Keratinocyte (primary cell): ENCODE data around the gene CCDC167. TPM values are rescaled to one million over a fixed set of nuclear protein-coding genes. Genes with fewer than 3 reads are reported as not detected.

Experiments
- DNase-seq: peaks from one replicate; pipeline ENCODE4 v3.0.0-alpha.2; 2011; ENCODE audit warnings: low read depth, missing footprints, low spot score
- FAIRE-seq: peaks from 2 replicates; lab custom pipeline; 2011; peaks lifted over from hg19 to GRCh38; lab: Jason Lieb, UNC
- H2AFZ ChIP-seq: 2 replicates; pipeline ENCODE4 v1.6.0; 2012; ENCODE audit warnings: low read length, control low read depth, inconsistent platforms; ENCODE audit not compliant: control insufficient read depth
- H3K27ac ChIP-seq: 2 replicates; pipeline ENCODE4 v1.5.1; 2011; ENCODE audit warnings: low read length; ENCODE audit not compliant: control insufficient read depth, insufficient read depth
- H3K27me3 ChIP-seq: 3 replicates; pipeline ENCODE4 v1.6.0; 2011; ENCODE audit warnings: low read length; ENCODE audit not compliant: control insufficient read depth, insufficient read depth; ENCODE audit errors: extremely low read depth
- H3K36me3 ChIP-seq, 2 experiments: 2 replicates in 1 of 2; 3 replicates in 1 of 2; pipeline ENCODE4 v1.5.1; 2011; ENCODE audit warnings: low read length in 2 of 2, mild to moderate bottlenecking in 1 of 2; ENCODE audit not compliant: control insufficient read depth in 2 of 2, insufficient read depth in 2 of 2; ENCODE audit errors: extremely low read depth in 1 of 2
- H3K4me1 ChIP-seq: 3 replicates; pipeline ENCODE4 v1.5.1; 2011; ENCODE audit warnings: low read length; ENCODE audit not compliant: control insufficient read depth, insufficient read depth; ENCODE audit errors: extremely low read depth
- H3K4me2 ChIP-seq: 3 replicates; pipeline ENCODE4 v1.6.0; 2011; ENCODE audit warnings: low read depth, low read length; ENCODE audit not compliant: control insufficient read depth, insufficient read depth; ENCODE audit errors: extremely low read depth
- H3K4me3 ChIP-seq, 3 experiments: fragments of 200-600 bp in 1 of 3; sonication (generic) in 1 of 3; 2 replicates in 2 of 3; 3 replicates in 1 of 3; pipeline ENCODE4 v1.5.1; 2011 to 2016; ENCODE audit warnings: low read length in 3 of 3, mild to moderate bottlenecking in 3 of 3, control low read depth in 2 of 3, inconsistent platforms in 1 of 3, low read depth in 1 of 3, mixed read lengths in 1 of 3, mixed run types in 1 of 3, moderate library complexity in 1 of 3; ENCODE audit not compliant: control insufficient read depth in 2 of 3, insufficient read depth in 2 of 3; ENCODE audit errors: extremely low read depth in 1 of 3
- H3K79me2 ChIP-seq: 2 replicates; pipeline ENCODE4 v1.6.0; 2012; ENCODE audit warnings: low read length; ENCODE audit not compliant: control insufficient read depth, insufficient read depth
- H3K9ac ChIP-seq: 3 replicates; pipeline ENCODE4 v1.6.0; 2011; ENCODE audit warnings: low read length; ENCODE audit not compliant: control insufficient read depth, insufficient read depth; ENCODE audit errors: extremely low read depth
- H3K9me1 ChIP-seq: 3 replicates; pipeline ENCODE4 v1.6.0; 2011; ENCODE audit warnings: low read length; ENCODE audit not compliant: control insufficient read depth, insufficient read depth; ENCODE audit errors: extremely low read depth
- H3K9me3 ChIP-seq: 2 replicates; pipeline ENCODE4 v1.5.1; 2012; ENCODE audit warnings: low read depth, low read length; ENCODE audit not compliant: control insufficient read depth
- H4K20me1 ChIP-seq: 3 replicates; pipeline ENCODE4 v1.6.0; 2011; ENCODE audit warnings: low read length; ENCODE audit not compliant: control insufficient read depth, insufficient read depth; ENCODE audit errors: extremely low read depth
- CTCF ChIP-seq, 3 experiments: IDR thresholded peaks in 1 of 3; conservative IDR thresholded peaks in 1 of 3; optimal IDR thresholded peaks in 1 of 3; 2 replicates in 2 of 3; 3 replicates in 1 of 3; pipeline versions ENCODE3 to v1.5.1; 2011; ENCODE audit warnings: low read length in 3 of 3, mild to moderate bottlenecking in 3 of 3, moderate library complexity in 2 of 3, control low read depth in 1 of 3, inconsistent platforms in 1 of 3; ENCODE audit not compliant: insufficient read depth in 2 of 3; ENCODE audit errors: extremely low read depth in 1 of 3
- EZH2 ChIP-seq: IDR thresholded peaks from one replicate; pipeline ENCODE4 v1.6.1; 2012; ENCODE audit warnings: inconsistent platforms, mild to moderate bottlenecking, low read length, moderate library complexity
- dilution Hi-C: fragments of 300-500 bp; cut with MboI; formaldehyde crosslinking; loops from one replicate; pipeline ENCODE4 v1.7.0; 2020; ENCODE audit warnings: low sequenced_read_pairs; ENCODE audit not compliant: extremely low pct_ligation_motif_present
- polyA plus RNA-seq, 5 experiments: library from polyadenylated mRNA; depleted of rRNA in 3 of 5; stranded (reverse) in 3 of 5; stranded (forward) in 1 of 5; unstranded in 1 of 5; fragments of >200 nt; gene quantifications; 1 replicate in 1 of 5; 2 replicates in 3 of 5; 3 replicates in 1 of 5; pipeline versions ENCODE4 v1.2.1 to v1.2.3, GENCODE V29; 2011 to 2012; ENCODE audit warnings: missing spikeins in 2 of 5, low read depth in 1 of 5, low replicate concordance in 1 of 5

The CCDC167 gene
- polyA plus RNA-seq, 1 donor (not counting 4 experiments of a cell fraction or from before 2014, with no cell fraction given) = 39.8 TPM

- Histone ChIP-seq H3K36me3 (peaks cover 32 to 42% of the 10 kb centered on the region in 2 experiments), H2AFZ (no peak overlapping the region), H3K79me2 (no peaks in the 10 kb centered on the region), H4K20me1 (peaks cover 10% of the 10 kb centered on the region), H3K4me2 (no peak overlapping the region), H3K9me3 (no peaks in the 10 kb centered on the region), H3K4me3 (no peak overlapping the region), H3K27me3 (no peaks in the 10 kb centered on the region), H3K9me1 (no peaks in the 10 kb centered on the region), H3K4me1 (peaks cover 17% of the 10 kb centered on the region), H3K27ac (no peak overlapping the region), H3K9ac (no peak overlapping the region)
- DNase-seq (no peak), FAIRE-seq (no peak)
- dilution Hi-C loops = no loop called here
- TF ChIP-seq CTCF (optimal IDR thresholded peaks at IDR 0.05 in 1 of 3, IDR thresholded peaks at IDR 0.05 in 1 of 3, conservative IDR thresholded peaks at IDR 0.05 in 1 of 3; ENCODE audit: extremely low read depth in 1 of 3, insufficient read depth in 2 of 3, low read length in 3 of 3) = no peak
- TF ChIP-seq EZH2 = no peak
These were observed 22.5 kb downstream of the CCDC167 start for GRCh38 chr6:37477191-37477590.

GRCh38 chr6:37474316-37474715, 25.4 kb downstream of the CCDC167 start:
- Histone ChIP-seq H3K4me3 (no peak overlapping the region), H3K9me1 (no peaks in the 10 kb centered on the region), H4K20me1 (peaks cover 10% of the 10 kb centered on the region), H2AFZ (no peak overlapping the region), H3K79me2 (no peaks in the 10 kb centered on the region), H3K36me3 (peaks cover 41 to 45% of the 10 kb centered on the region in 2 experiments), H3K27me3 (no peaks in the 10 kb centered on the region), H3K4me1 (peaks cover 17% of the 10 kb centered on the region), H3K27ac (no peak overlapping the region), H3K9me3 (no peaks in the 10 kb centered on the region), H3K9ac (no peak overlapping the region), H3K4me2 (no peak overlapping the region)
- dilution Hi-C loops = no loop called here
- FAIRE-seq (no peak), DNase-seq (no peak)
- TF ChIP-seq EZH2 = no peak
- TF ChIP-seq CTCF (optimal IDR thresholded peaks at IDR 0.05 in 1 of 3, IDR thresholded peaks at IDR 0.05 in 1 of 3, conservative IDR thresholded peaks at IDR 0.05 in 1 of 3; ENCODE audit: extremely low read depth in 1 of 3, insufficient read depth in 2 of 3, low read length in 3 of 3) = no peak
